Neutrophil (primary cell): ENCODE measurements around the gene THG1L.
"Not testable (repeated sequence)": the region's sequence is repeated elsewhere in the genome, so short reads cannot be mapped to it uniquely, and the experiment has no call there.

ENCODE experiments used
- H3K27ac ChIP-seq: fragments of 200-600 bp; sonication (generic); 2 replicates; pipeline ENCODE4 v1.5.1; 2016; ENCODE audit warnings: mild to moderate bottlenecking, moderate library complexity
- H3K27me3 ChIP-seq: fragments of 200-600 bp; sonication (generic); 2 replicates; pipeline ENCODE4 v1.6.0; 2016; ENCODE audit warnings: mild to moderate bottlenecking
- H3K36me3 ChIP-seq: fragments of 200-600 bp; sonication (generic); 2 replicates; pipeline ENCODE4 v1.5.1; 2017
- H3K4me1 ChIP-seq, 2 experiments: fragments of 200-600 bp in 1 of 2; sonication (generic) in 1 of 2; 1 replicate in 1 of 2; 2 replicates in 1 of 2; pipeline versions ENCODE4 v1.5.1 to v1.6.1; 2013 to 2016; ENCODE audit warnings: low read depth in 1 of 2, low read length in 1 of 2, mild to moderate bottlenecking in 1 of 2, moderate library complexity in 1 of 2; ENCODE audit not compliant: control insufficient read depth in 1 of 2, insufficient read depth in 1 of 2
- H3K4me3 ChIP-seq, 2 experiments: fragments of 200-600 bp in 1 of 2; sonication (generic) in 1 of 2; 1 replicate in 1 of 2; 2 replicates in 1 of 2; pipeline ENCODE4 v1.5.1; 2013 to 2016; ENCODE audit warnings: low read depth in 1 of 2, low read length in 1 of 2, mild to moderate bottlenecking in 1 of 2, moderate library complexity in 1 of 2
- H3K9me3 ChIP-seq: fragments of 200-600 bp; sonication (generic); 2 replicates; pipeline ENCODE4 v1.5.1; 2016
- CTCF ChIP-seq: fragments of 200-600 bp; sonication (generic); IDR thresholded peaks from 2 replicates; pipeline ENCODE4 v1.5.1; 2016; ENCODE audit warnings: antibody characterized with exemption

The THG1L gene

GRCh38 chr5:157719245-157719644 is 12.0 kb upstream of the THG1L start:
- TF ChIP-seq CTCF = no peak
- H3K27ac ChIP-seq = no peak overlapping the region
- no peak overlapping the region for H3K4me3 ChIP-seq

GRCh38 chr5:157721159-157721558 is 10.1 kb upstream of the THG1L start:
- Histone ChIP-seq H3K27ac (no peak overlapping the region), H3K27me3 (no peaks in the 10 kb centered on the region), H3K4me1 (no peaks in the 10 kb centered on the region), H3K9me3 (no peaks in the 10 kb centered on the region), H3K36me3 (no peaks in the 10 kb centered on the region), H3K4me3 (no peak overlapping the region)
- TF ChIP-seq CTCF = no peak

More at GRCh38 chr5:157719245-157719644, 12.0 kb upstream of the THG1L start:
- Histone ChIP-seq H3K27me3 (no peaks in the 10 kb centered on the region), H3K36me3 (no peaks in the 10 kb centered on the region), H3K9me3 (no peaks in the 10 kb centered on the region), H3K4me1 (no peaks in the 10 kb centered on the region)

DNA sequence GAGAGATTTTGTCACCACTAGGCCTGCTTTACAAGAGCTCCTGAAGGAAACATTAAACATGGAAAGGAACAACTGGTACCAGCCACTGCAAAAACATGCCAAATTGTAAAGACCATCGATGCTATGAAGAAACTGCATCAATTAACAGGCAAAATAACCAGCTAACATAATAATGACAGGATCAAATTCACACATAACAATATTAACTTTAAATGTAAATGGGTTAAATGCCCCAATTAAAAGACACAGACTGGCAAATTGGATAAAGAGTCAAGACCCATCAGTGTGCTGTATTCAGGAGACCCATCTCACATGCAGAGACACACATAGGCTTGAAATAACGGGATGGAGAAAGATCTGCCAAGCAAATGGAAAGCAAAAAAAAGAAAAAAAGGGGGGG is 8.3 kb upstream of the THG1L start:
- not testable (repeated sequence) for H3K9me3 ChIP-seq, H3K27me3 ChIP-seq, H3K4me1 ChIP-seq, H3K4me3 ChIP-seq, H3K36me3 ChIP-seq, H3K27ac ChIP-seq

GRCh38 chr5:157726607-157727006 is 4.6 kb upstream of the THG1L start:
- not testable (repeated sequence) for H3K9me3 ChIP-seq, H3K36me3 ChIP-seq, H3K27me3 ChIP-seq, H3K4me1 ChIP-seq, H3K4me3 ChIP-seq, H3K27ac ChIP-seq

DNA sequence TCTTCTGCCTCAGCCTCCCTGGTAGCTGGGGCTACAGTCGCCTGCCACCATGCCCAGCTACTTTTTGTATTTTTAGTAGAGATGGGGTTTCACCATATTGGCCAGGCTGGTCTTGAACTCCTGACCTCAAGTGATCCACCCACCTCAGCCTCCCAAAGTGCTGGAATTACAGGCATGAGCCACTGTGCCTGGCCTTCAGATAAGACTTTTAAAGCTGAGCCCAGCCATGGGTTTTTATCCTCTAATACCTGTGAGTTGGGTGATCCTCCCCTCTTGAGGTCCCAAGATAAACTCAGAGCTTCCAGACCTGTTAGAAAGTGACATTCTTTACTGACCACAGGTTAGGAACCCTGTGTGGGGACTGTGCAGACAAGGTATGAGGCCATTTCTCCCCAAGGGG is 3.4 kb upstream of the THG1L start:
- peaks cover 7 to 12% of the 10 kb centered on the region in 2 experiments for H3K4me1 ChIP-seq
- H3K27me3 ChIP-seq, H3K9me3 ChIP-seq, H3K4me3 ChIP-seq, H3K36me3 ChIP-seq, H3K27ac ChIP-seq: not testable (repeated sequence)

- peaks cover 7 to 12% of the 10 kb centered on the region in 2 experiments for H3K4me1 ChIP-seq
- H3K27me3 ChIP-seq = no peaks in the 10 kb centered on the region
- no peaks in the 10 kb centered on the region for H3K9me3 ChIP-seq
- no peaks in the 10 kb centered on the region for H3K36me3 ChIP-seq
- no peak overlapping the region for H3K4me3 ChIP-seq
- H3K27ac ChIP-seq = no peak overlapping the region
- no peak for TF ChIP-seq CTCF
Measured at GRCh38 chr5:157729858-157730257, 1.4 kb upstream of the THG1L start.

- H3K27ac ChIP-seq = peak overlapping the region; percentile 85
Measured at GRCh38 chr5:157730900-157731271, 334 bp upstream of the THG1L start.

More at GRCh38 chr5:157730900-157731271, 334 bp upstream of the THG1L start:
- Histone ChIP-seq H3K36me3 (no peaks in the 10 kb centered on the region), H3K27me3 (no peaks in the 10 kb centered on the region), H3K4me3 (peak overlapping the region; percentile 63 to 80), H3K4me1 (peaks cover 7 to 12% of the 10 kb centered on the region in 2 experiments), H3K9me3 (no peaks in the 10 kb centered on the region)
- no peak for TF ChIP-seq CTCF
